ENCODE measurements around the gene SRCIN1.

- no peak for TF ChIP-seq EZH2 (IDR thresholded peaks at IDR 0.05; ENCODE audit: borderline replicate concordance, low read length)
- TF ChIP-seq CTCF (conservative IDR thresholded peaks at IDR 0.05 in 1 of 2, IDR thresholded peaks at IDR 0.05 in 1 of 2; ENCODE audit: extremely low read depth in 1 of 2, insufficient read depth in 1 of 2, low read depth in 1 of 2, low read length in 2 of 2), result no peak
These were observed 11.5 kb upstream of the SRCIN1 start for GRCh38 chr17:38617074-38617860.

Data from mammary epithelial cell (primary cell).